Measurements from ENCODE around the gene GALNT12. TPM values are rescaled to one million over a fixed set of nuclear protein-coding genes. Genes with fewer than 3 reads are reported as not detected.

Gene GALNT12
- total RNA-seq, 6 experiments from 2014 or later: 0.07 to 0.32 (median 0.15) TPM; not detected in 2

- H3K36me3 Mint-ChIP-seq (ENCODE audit: low read depth): peaks cover 22% of the 10 kb centered on the region
- TF ChIP-seq CTCF (IDR thresholded peaks at IDR 0.05): no peak
- no peak for DNase-seq
- no peak overlapping the region for H3K27ac Mint-ChIP-seq
- no peaks in the 10 kb centered on the region for H3K9me3 Mint-ChIP-seq
- peaks cover 13% of the 10 kb centered on the region for H3K4me1 Mint-ChIP-seq (ENCODE audit: low read depth)
- H3K27me3 Mint-ChIP-seq (ENCODE audit: insufficient read depth): no peaks in the 10 kb centered on the region; the same call in none of the 2 replicates
- no peak overlapping the region for H3K4me3 Mint-ChIP-seq
Observed at GRCh38 chr9:98772364-98773155, 34.9 kb upstream of the GALNT12 start.

- Mint-ChIP-seq H3K9me3 (no peaks in the 10 kb centered on the region), H3K4me3 (no peak overlapping the region), H3K27me3 (ENCODE audit: insufficient read depth) (no peaks in the 10 kb centered on the region; the same call in 1 of the 2 replicates), H3K27ac (no peak overlapping the region), H3K4me1 (ENCODE audit: low read depth) (peaks cover 13% of the 10 kb centered on the region), H3K36me3 (ENCODE audit: low read depth) (peaks cover 22% of the 10 kb centered on the region)
- no peak for DNase-seq
- TF ChIP-seq CTCF (IDR thresholded peaks at IDR 0.05): peak; percentile 37; the same call in 1 of the 2 replicates
Observed at GRCh38 chr9:98773721-98774120, 33.7 kb upstream of the GALNT12 start.

- DNase-seq: no peak
- no peaks in the 10 kb centered on the region for H3K9me3 Mint-ChIP-seq
- no peaks in the 10 kb centered on the region; the same call in 1 of the 2 replicates for H3K27me3 Mint-ChIP-seq (ENCODE audit: insufficient read depth)
- H3K4me3 Mint-ChIP-seq: no peak overlapping the region
- H3K27ac Mint-ChIP-seq: no peak overlapping the region
- peaks cover 21% of the 10 kb centered on the region for H3K36me3 Mint-ChIP-seq (ENCODE audit: low read depth)
- peak; percentile 86 for TF ChIP-seq CTCF (IDR thresholded peaks at IDR 0.05)
- peaks cover 13% of the 10 kb centered on the region for H3K4me1 Mint-ChIP-seq (ENCODE audit: low read depth)
Observed at GRCh38 chr9:98774746-98775145, 32.7 kb upstream of the GALNT12 start.

- no peak overlapping the region; the same call in 1 of the 2 replicates for H3K27ac Mint-ChIP-seq
- no peaks in the 10 kb centered on the region; the same call in 1 of the 2 replicates for H3K27me3 Mint-ChIP-seq (ENCODE audit: insufficient read depth)
- peaks cover 13% of the 10 kb centered on the region for H3K4me1 Mint-ChIP-seq (ENCODE audit: low read depth)
- 0 out of 2 replicates have a peak, but pooled peaks cover 10% of the 10 kb centered on the region for H3K36me3 Mint-ChIP-seq (ENCODE audit: low read depth)
- no peaks in the 10 kb centered on the region for H3K9me3 Mint-ChIP-seq
- TF ChIP-seq CTCF (IDR thresholded peaks at IDR 0.05): peak; percentile 93
- peak; percentile 52 for DNase-seq
- no peak overlapping the region for H3K4me3 Mint-ChIP-seq
Observed at GRCh38 chr9:98775831-98776441, 31.5 kb upstream of the GALNT12 start.

- Mint-ChIP-seq H3K9me3 (no peaks in the 10 kb centered on the region), H3K27ac (no peak overlapping the region), H3K27me3 (ENCODE audit: insufficient read depth) (no peaks in the 10 kb centered on the region), H3K4me1 (ENCODE audit: low read depth) (peaks cover 13% of the 10 kb centered on the region), H3K4me3 (no peak overlapping the region), H3K36me3 (ENCODE audit: low read depth) (peaks cover 13% of the 10 kb centered on the region)
- no peak for DNase-seq
- TF ChIP-seq CTCF (IDR thresholded peaks at IDR 0.05): no peak
Observed at GRCh38 chr9:98777618-98778017, 29.9 kb upstream of the GALNT12 start.
